ENCODE data around the gene SUCO. TPM values are rescaled to one million over a fixed set of nuclear protein-coding genes. Genes with fewer than 3 reads are reported as not detected.
"Not testable (repeated sequence)": the region's sequence is repeated elsewhere in the genome, so short reads cannot be mapped to it uniquely, and the experiment has no call there.

Gene SUCO
- polyA plus RNA-seq, 1 of the 3 experiments (the other 2 are of a cell fraction) = 5.4 TPM

GRCh38 chr1:172589553-172589952, 56.6 kb downstream of the SUCO start (continued):
- TF ChIP-seq ZBTB33 (IDR thresholded peaks at IDR 0.05; ENCODE audit: borderline replicate concordance, low read depth) (no peak), IRF3 (IDR thresholded peaks at IDR 0.05; ENCODE audit: low read depth, low read length) (no peak), GABPA (IDR thresholded peaks at IDR 0.05; ENCODE audit: low read depth) (no peak), EP300 (IDR thresholded peaks at IDR 0.05; ENCODE audit: borderline replicate concordance in 1 of 2, low read depth in 1 of 2, low read length in 1 of 2) (no peak), RCOR1 (IDR thresholded peaks at IDR 0.05; ENCODE audit: low read length) (no peak), CTCF (IDR thresholded peaks at IDR 0.05) (no peak)

- H3K9ac ChIP-seq; H4K20me1 ChIP-seq (ENCODE audit: insufficient read depth); H2AFZ ChIP-seq (ENCODE audit: low read depth); H3K27me3 ChIP-seq (ENCODE audit: insufficient read depth); POLR2A ChIA-PET; H3K9me2 ChIP-seq; H3K4me2 ChIP-seq; H3K27ac ChIP-seq (ENCODE audit: low read depth in 2 of 2, low read length in 1 of 2); H3K9me3 ChIP-seq; DNase-seq; H3K4me3 ChIP-seq (ENCODE audit: low read depth in 2 of 2, low read length in 1 of 2); CTCF ChIA-PET: not testable (repeated sequence)
- Histone ChIP-seq H3K4me1 (ENCODE audit: control insufficient read depth in 1 of 2, insufficient read depth in 2 of 2, low read depth in 1 of 2, low read length in 1 of 2) (peaks cover 0 to 25% of the 10 kb centered on the region in 2 experiments; a peak in 2 of 4 replicates), H3K36me3 (replicated peaks in 1 of 2; ENCODE audit: control insufficient read depth in 1 of 2, insufficient read depth in 2 of 2, low read length in 1 of 2) (peaks cover 38 to 48% of the 10 kb centered on the region in 2 experiments), H3F3A (replicated peaks; ENCODE audit: insufficient read depth) (peaks cover 37% of the 10 kb centered on the region), H3K79me2 (ENCODE audit: insufficient read depth) (peaks cover 43% of the 10 kb centered on the region)
- no CpG with 5 or more reads among the region's 1 CpG for WGBS (ENCODE audit: low lambda C conversion rate)
Measured at GRCh38 chr1:172591429-172591828, 58.5 kb downstream of the SUCO start.

GRCh38 chr1:172595066-172595465, 62.1 kb downstream of the SUCO start:
- H3F3A ChIP-seq (replicated peaks; ENCODE audit: insufficient read depth); H3K9ac ChIP-seq; H3K27me3 ChIP-seq (ENCODE audit: insufficient read depth); H3K4me1 ChIP-seq (ENCODE audit: control insufficient read depth in 1 of 2, insufficient read depth in 2 of 2, low read depth in 1 of 2, low read length in 1 of 2); H3K4me2 ChIP-seq; H2AFZ ChIP-seq (ENCODE audit: low read depth); DNase-seq; H3K27ac ChIP-seq (ENCODE audit: low read depth in 2 of 2, low read length in 1 of 2); CTCF ChIA-PET; H3K4me3 ChIP-seq (ENCODE audit: low read depth in 2 of 2, low read length in 1 of 2); POLR2A ChIA-PET; H3K9me3 ChIP-seq; H4K20me1 ChIP-seq (ENCODE audit: insufficient read depth); H3K9me2 ChIP-seq: not testable (repeated sequence)
- H3K79me2 ChIP-seq (ENCODE audit: insufficient read depth) = peaks cover 51% of the 10 kb centered on the region
- 99% methylated on average over 4 of the region's 4 CpGs for WGBS (ENCODE audit: low lambda C conversion rate)
- peaks cover 31 to 67% of the 10 kb centered on the region in 2 experiments for H3K36me3 ChIP-seq (replicated peaks in 1 of 2; ENCODE audit: control insufficient read depth in 1 of 2, insufficient read depth in 2 of 2, low read length in 1 of 2)

GRCh38 chr1:172596782-172597181, 63.8 kb downstream of the SUCO start:
- H3K27ac ChIP-seq (ENCODE audit: low read depth in 2 of 2, low read length in 1 of 2); H3K4me2 ChIP-seq; H3K9me3 ChIP-seq; H2AFZ ChIP-seq (ENCODE audit: low read depth); H4K20me1 ChIP-seq (ENCODE audit: insufficient read depth); H3K4me3 ChIP-seq (ENCODE audit: low read depth in 2 of 2, low read length in 1 of 2); CTCF ChIA-PET; H3K9ac ChIP-seq; H3K4me1 ChIP-seq (ENCODE audit: control insufficient read depth in 1 of 2, insufficient read depth in 2 of 2, low read depth in 1 of 2, low read length in 1 of 2); H3K9me2 ChIP-seq; POLR2A ChIA-PET; H3F3A ChIP-seq (replicated peaks; ENCODE audit: insufficient read depth); H3K27me3 ChIP-seq (ENCODE audit: insufficient read depth); DNase-seq: not testable (repeated sequence)
- Histone ChIP-seq H3K36me3 (replicated peaks in 1 of 2; ENCODE audit: control insufficient read depth in 1 of 2, insufficient read depth in 2 of 2, low read length in 1 of 2) (peaks cover 29 to 70% of the 10 kb centered on the region in 2 experiments), H3K79me2 (ENCODE audit: insufficient read depth) (peaks cover 43% of the 10 kb centered on the region)
- WGBS (ENCODE audit: low lambda C conversion rate) = 94% methylated on average over 6 of the region's 10 CpGs

All from SK-N-SH (cell line).